Inflammatory macrophage treated with lipopolysaccharide for 1 hour (primary cell): ENCODE measurements around the gene NAT9.

Experiments
- DNase-seq, 2 donors: peaks; one replicate each; pipeline ENCODE4 v3.0.0-alpha.2; 2020 to 2022

Gene NAT9

GRCh38 chr17:74725111-74725510, 51.0 kb downstream of the NAT9 start:
- no peak for DNase-seq

DNA sequence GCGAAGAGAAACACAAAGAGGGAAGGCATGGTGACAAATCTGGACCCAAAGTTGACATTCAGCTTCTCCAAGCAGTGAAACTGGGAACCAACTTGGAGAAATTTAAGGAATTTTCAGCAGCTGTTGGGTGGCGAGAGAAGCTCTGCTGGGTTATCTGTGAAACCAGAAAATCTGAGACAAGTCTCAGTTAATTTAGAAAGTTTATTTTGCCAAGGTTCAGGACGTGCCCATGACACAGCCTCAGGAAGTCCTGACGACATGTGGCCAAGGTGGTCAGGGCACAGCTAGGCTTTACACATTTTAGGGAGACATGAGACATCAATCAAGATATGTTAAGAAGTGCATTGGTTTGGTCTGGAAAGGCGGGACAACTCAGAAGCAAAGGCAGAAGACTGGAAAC, 52.3 kb downstream of the NAT9 start:
- no peak for DNase-seq

DNA sequence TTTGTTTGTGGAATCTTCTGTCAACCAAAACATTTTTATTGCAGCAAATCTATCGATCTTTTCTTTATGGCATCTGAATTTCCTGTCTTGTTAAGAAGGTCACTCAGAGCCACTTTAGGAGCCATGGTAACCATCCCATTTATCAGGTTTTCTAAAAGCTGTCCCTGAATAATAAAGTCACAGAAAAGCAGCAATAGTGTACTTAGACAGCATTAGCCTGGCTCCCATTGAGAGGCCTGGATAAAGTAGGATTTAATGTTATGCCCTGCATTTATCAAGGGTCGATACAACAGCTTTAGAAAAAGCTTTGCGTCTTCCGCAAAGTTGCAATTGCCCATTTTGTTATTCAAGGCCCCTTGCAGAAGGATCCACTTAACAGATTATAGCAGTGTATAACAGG, 53.4 kb downstream of the NAT9 start:
- DNase-seq: no peak
